Parathyroid adenoma (tissue), 2 donors: ENCODE data around the gene RRM1.

Experiments
- H2AFZ ChIP-seq: fragments of 300-600 bp; sonication (generic); one replicate; pipeline ENCODE4 v1.7.0; 2017; ENCODE audit warnings: antibody characterized with exemption, mild to moderate bottlenecking
- H3K27ac ChIP-seq: fragments of 300-600 bp; sonication (generic); one replicate; pipeline ENCODE4 v1.7.0; 2017
- H3K27me3 ChIP-seq: fragments of 300-600 bp; sonication (generic); one replicate; pipeline ENCODE4 v1.7.0; 2017; ENCODE audit warnings: low read length; ENCODE audit not compliant: control insufficient read depth, insufficient read depth
- H3K36me3 ChIP-seq: fragments of 300-600 bp; sonication (generic); one replicate; pipeline ENCODE4 v1.7.0; 2017; ENCODE audit warnings: low read length; ENCODE audit not compliant: control insufficient read depth, insufficient read depth
- H3K4me1 ChIP-seq: fragments of 300-600 bp; sonication (generic); one replicate; pipeline ENCODE4 v1.7.0; 2017; ENCODE audit warnings: control low read depth
- H3K4me2 ChIP-seq: fragments of 300-600 bp; sonication (generic); one replicate; pipeline ENCODE4 v1.7.0; 2017; ENCODE audit warnings: low read length
- H3K4me3 ChIP-seq: fragments of 300-600 bp; sonication (generic); one replicate; pipeline ENCODE4 v1.7.0; 2017; ENCODE audit warnings: low read depth, low read length
- H3K79me2 ChIP-seq: fragments of 300-600 bp; sonication (generic); one replicate; pipeline ENCODE4 v1.7.0; 2017; ENCODE audit warnings: control low read depth
- H3K9ac ChIP-seq: fragments of 300-600 bp; sonication (generic); one replicate; pipeline ENCODE4 v1.7.0; 2017; ENCODE audit warnings: mild to moderate bottlenecking
- H3K9me3 ChIP-seq: fragments of 300-600 bp; sonication (generic); one replicate; pipeline ENCODE4 v1.7.0; 2017; ENCODE audit warnings: low read length; ENCODE audit not compliant: control insufficient read depth
- CTCF ChIP-seq: fragments of 300-600 bp; sonication (generic); IDR thresholded peaks from one replicate; pipeline ENCODE4 v1.7.0; 2017; ENCODE audit warnings: antibody characterized with exemption, mild to moderate bottlenecking
- donor health status: primary hyperparathyroidism.

The RRM1 gene

GRCh38 chr11:4072668-4073285, 21.8 kb upstream of the RRM1 start:
- Histone ChIP-seq H3K4me2 (no peak overlapping the region), H3K36me3 (no peaks in the 10 kb centered on the region), H3K79me2 (no peaks in the 10 kb centered on the region), H3K9ac (no peak overlapping the region), H3K4me1 (no peaks in the 10 kb centered on the region), H3K27ac (peak overlapping the region; percentile 24), H3K4me3 (no peak overlapping the region), H2AFZ (peak overlapping the region; percentile 46), H3K9me3 (no peaks in the 10 kb centered on the region), H3K27me3 (no peaks in the 10 kb centered on the region)
- TF ChIP-seq CTCF = peak; percentile 67

GRCh38 chr11:4074266-4074665, 20.3 kb upstream of the RRM1 start:
- TF ChIP-seq CTCF = no peak
- H3K79me2 ChIP-seq = no peaks in the 10 kb centered on the region
- no peak overlapping the region for H3K27ac ChIP-seq
- H2AFZ ChIP-seq = no peak overlapping the region
- H3K36me3 ChIP-seq = no peaks in the 10 kb centered on the region
- H3K4me3 ChIP-seq = no peak overlapping the region
- H3K27me3 ChIP-seq = no peaks in the 10 kb centered on the region
- no peaks in the 10 kb centered on the region for H3K9me3 ChIP-seq
- H3K9ac ChIP-seq = no peak overlapping the region
- no peak overlapping the region for H3K4me2 ChIP-seq
- H3K4me1 ChIP-seq = no peaks in the 10 kb centered on the region

GRCh38 chr11:4076774-4077173, 17.8 kb upstream of the RRM1 start:
- TF ChIP-seq CTCF = no peak
- H3K79me2 ChIP-seq = no peaks in the 10 kb centered on the region
- no peak overlapping the region for H2AFZ ChIP-seq
- H3K9ac ChIP-seq = no peak overlapping the region
- no peak overlapping the region for H3K4me3 ChIP-seq
- no peaks in the 10 kb centered on the region for H3K27me3 ChIP-seq
- H3K9me3 ChIP-seq = no peaks in the 10 kb centered on the region
- no peaks in the 10 kb centered on the region for H3K4me1 ChIP-seq
- no peak overlapping the region for H3K27ac ChIP-seq
- H3K36me3 ChIP-seq = no peaks in the 10 kb centered on the region
- no peak overlapping the region for H3K4me2 ChIP-seq

- H3K4me2 ChIP-seq = no peak overlapping the region
- H3K36me3 ChIP-seq = no peaks in the 10 kb centered on the region
- no peaks in the 10 kb centered on the region for H3K9me3 ChIP-seq
Observed at GRCh38 chr11:4083198-4083597, 11.4 kb upstream of the RRM1 start.

More at GRCh38 chr11:4083198-4083597, 11.4 kb upstream of the RRM1 start:
- TF ChIP-seq CTCF = no peak
- no peaks in the 10 kb centered on the region for H3K79me2 ChIP-seq
- no peak overlapping the region for H3K4me3 ChIP-seq
- H3K27me3 ChIP-seq = no peaks in the 10 kb centered on the region
- no peak overlapping the region for H2AFZ ChIP-seq
- no peak overlapping the region for H3K9ac ChIP-seq
- H3K4me1 ChIP-seq = no peaks in the 10 kb centered on the region
- H3K27ac ChIP-seq = no peak overlapping the region
